HUES48 (cell line): Measurements from ENCODE around the gene SLX9.

Experiments used
- H3K27ac ChIP-seq: one replicate; pipeline ENCODE4 v1.7.0; 2013; ENCODE audit warnings: low read depth, low read length, inconsistent platforms
- H3K27me3 ChIP-seq: 2 replicates; pipeline ENCODE4 v1.6.1; 2013; ENCODE audit warnings: mild to moderate bottlenecking, low read length; ENCODE audit not compliant: control insufficient read depth, insufficient read depth
- H3K36me3 ChIP-seq: 2 replicates; pipeline ENCODE4 v1.6.1; 2013; ENCODE audit warnings: low read length; ENCODE audit not compliant: control insufficient read depth, insufficient read depth
- H3K4me1 ChIP-seq: 2 replicates; pipeline ENCODE4 v1.6.1; 2013; ENCODE audit warnings: mild to moderate bottlenecking, low read length; ENCODE audit not compliant: control insufficient read depth, insufficient read depth
- H3K4me3 ChIP-seq: 2 replicates; pipeline ENCODE4 v1.5.1; 2013; ENCODE audit warnings: mild to moderate bottlenecking, low read depth, low read length
- H3K9ac ChIP-seq: 2 replicates; pipeline ENCODE4 v1.6.1; 2013; ENCODE audit warnings: mild to moderate bottlenecking, low read depth, low read length, moderate library complexity
- H3K9me3 ChIP-seq: 2 replicates; pipeline ENCODE4 v1.6.1; 2013; ENCODE audit warnings: low read length; ENCODE audit not compliant: control insufficient read depth, insufficient read depth

Gene SLX9

GRCh38 chr21:44933199-44933917 is 6.5 kb upstream of the SLX9 start:
- Histone ChIP-seq H3K27ac (no peak overlapping the region), H3K4me3 (no peak overlapping the region), H3K9me3 (no peaks in the 10 kb centered on the region), H3K4me1 (peaks cover 15% of the 10 kb centered on the region), H3K9ac (no peak overlapping the region), H3K36me3 (no peaks in the 10 kb centered on the region), H3K27me3 (peaks cover 57% of the 10 kb centered on the region)

DNA sequence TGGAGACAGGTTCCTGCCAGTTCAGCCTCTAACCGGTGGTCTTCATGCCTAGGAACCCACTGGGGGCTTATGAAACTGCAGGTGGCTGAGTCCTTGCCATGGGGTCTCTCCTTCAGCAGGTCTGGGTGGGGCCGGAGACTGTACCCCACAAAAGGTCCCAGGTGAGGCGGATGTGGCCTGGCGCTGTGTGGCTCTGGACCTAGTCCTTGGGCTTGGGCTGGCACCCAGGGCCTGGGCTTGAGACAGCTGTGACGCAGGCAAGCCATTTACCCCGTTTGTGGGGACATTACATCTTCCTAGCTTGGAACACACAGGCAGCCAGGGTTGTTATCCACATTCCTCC is 5.9 kb upstream of the SLX9 start:
- H3K27me3 ChIP-seq: peaks cover 55% of the 10 kb centered on the region

GRCh38 chr21:44934276-44934675 is 5.6 kb upstream of the SLX9 start:
- Histone ChIP-seq H3K36me3 (0 out of 2 replicates have a peak, but pooled peaks cover 2% of the 10 kb centered on the region), H3K27ac (no peak overlapping the region), H3K27me3 (peaks cover 52% of the 10 kb centered on the region), H3K4me1 (peaks cover 15% of the 10 kb centered on the region), H3K9ac (no peak overlapping the region), H3K9me3 (no peaks in the 10 kb centered on the region), H3K4me3 (no peak overlapping the region)

More for the DNA sequence above, 5.9 kb upstream of the SLX9 start:
- Histone ChIP-seq H3K9ac (no peak overlapping the region), H3K36me3 (0 out of 2 replicates have a peak, but pooled peaks cover 2% of the 10 kb centered on the region), H3K4me1 (peaks cover 15% of the 10 kb centered on the region), H3K4me3 (no peak overlapping the region), H3K27ac (no peak overlapping the region), H3K9me3 (no peaks in the 10 kb centered on the region)

- peaks cover 45% of the 10 kb centered on the region for H3K27me3 ChIP-seq
- 0 out of 2 replicates have a peak, but pooled peaks cover 2% of the 10 kb centered on the region for H3K36me3 ChIP-seq
- no peak overlapping the region for H3K9ac ChIP-seq
- H3K27ac ChIP-seq: no peak overlapping the region
- H3K9me3 ChIP-seq: no peaks in the 10 kb centered on the region
- H3K4me1 ChIP-seq: peaks cover 12% of the 10 kb centered on the region
- no peak overlapping the region for H3K4me3 ChIP-seq
Observed at GRCh38 chr21:44934797-44935532, 4.9 kb upstream of the SLX9 start.

- H3K36me3 ChIP-seq: 0 out of 2 replicates have a peak, but pooled peaks cover 2% of the 10 kb centered on the region
- H3K9me3 ChIP-seq: no peaks in the 10 kb centered on the region
- no peak overlapping the region for H3K4me3 ChIP-seq
- H3K9ac ChIP-seq: no peak overlapping the region
- no peak overlapping the region for H3K27ac ChIP-seq
- peaks cover 8% of the 10 kb centered on the region for H3K4me1 ChIP-seq
- H3K27me3 ChIP-seq: peaks cover 39% of the 10 kb centered on the region
Observed at GRCh38 chr21:44935533-44935927, 4.3 kb upstream of the SLX9 start.

DNA sequence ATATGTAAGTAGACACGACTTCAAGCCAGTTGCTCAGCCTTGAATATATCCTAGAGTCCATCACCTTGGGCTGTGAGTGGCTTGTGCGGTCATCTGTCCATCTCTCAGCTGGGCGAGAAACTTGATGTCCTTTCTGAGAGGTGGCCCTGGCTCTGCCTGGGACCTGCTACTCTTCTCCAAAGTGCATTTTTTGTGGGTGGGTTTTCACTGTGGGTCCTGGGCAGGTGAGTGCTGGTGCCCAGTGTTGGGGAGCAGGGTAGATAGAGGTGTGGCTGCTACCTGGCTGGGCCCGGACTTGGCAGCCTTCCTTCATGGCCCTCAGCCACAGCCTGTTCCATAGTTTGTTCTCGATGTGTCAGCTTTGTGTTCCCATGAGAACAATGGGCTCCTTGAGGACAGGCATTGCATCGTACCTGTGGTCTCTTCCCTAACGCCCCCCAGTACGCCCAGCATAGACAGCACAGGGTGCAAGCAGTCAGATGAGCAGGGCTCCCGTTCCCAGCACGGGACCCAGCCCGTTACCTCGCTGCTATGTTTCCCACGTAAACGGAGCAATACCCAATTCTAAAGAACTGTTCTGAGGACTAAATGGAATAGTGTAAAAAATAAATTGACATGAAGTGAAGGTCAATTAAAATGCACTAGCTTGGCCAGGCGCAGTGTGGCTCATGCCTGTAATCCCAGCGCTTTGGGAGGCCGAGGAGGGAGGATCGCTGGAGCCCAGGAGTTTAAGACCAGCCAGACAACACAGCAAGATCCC is 877 bp upstream of the SLX9 start:
- Histone ChIP-seq H3K4me1 (peaks cover 6% of the 10 kb centered on the region; the same call in 1 of the 2 replicates), H3K27me3 (peaks cover 5% of the 10 kb centered on the region), H3K36me3 (peaks cover 25% of the 10 kb centered on the region), H3K27ac (peak overlapping the region; percentile 53), H3K9ac (peak overlapping the region; percentile 77), H3K4me3 (peak overlapping the region; percentile 91), H3K9me3 (no peaks in the 10 kb centered on the region)

DNA sequence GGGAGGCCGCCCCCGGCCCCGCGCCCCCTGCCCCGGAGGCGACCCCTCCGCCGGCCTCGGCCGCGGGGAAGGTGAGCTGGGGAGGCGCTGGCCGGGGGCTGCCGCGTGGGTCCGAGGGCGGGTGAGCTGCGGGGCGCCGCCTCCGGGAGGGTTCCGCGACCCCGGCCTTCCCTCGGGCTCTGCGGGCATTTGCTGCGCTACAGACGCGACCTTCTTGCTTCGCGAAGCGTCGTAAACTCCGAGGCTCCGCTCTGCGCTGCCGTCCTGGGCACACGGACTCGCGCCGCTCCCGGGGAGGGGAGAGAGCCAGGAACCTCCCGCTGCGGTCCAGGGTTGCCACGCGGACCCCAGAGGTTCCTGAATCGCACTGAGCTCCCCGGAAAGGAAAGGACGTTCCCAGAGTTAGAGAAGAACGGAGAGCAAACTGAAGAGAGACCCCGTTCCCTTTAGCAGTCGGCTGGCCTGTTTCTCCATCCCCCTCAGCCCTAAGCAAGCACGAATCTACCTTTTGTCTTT is 345 bp downstream of the SLX9 start:
- Histone ChIP-seq H3K4me3 (peak overlapping the region; percentile 91), H3K9ac (peak overlapping the region; percentile 87), H3K27ac (peak overlapping the region; percentile 37), H3K36me3 (peaks cover 38% of the 10 kb centered on the region), H3K27me3 (no peaks in the 10 kb centered on the region), H3K4me1 (peaks cover 6% of the 10 kb centered on the region; the same call in 1 of the 2 replicates), H3K9me3 (no peaks in the 10 kb centered on the region)

GRCh38 chr21:44941567-44941966 is 1.7 kb downstream of the SLX9 start:
- Histone ChIP-seq H3K4me3 (peak overlapping the region; percentile 91; the same call in 1 of the 2 replicates), H3K9ac (no peak overlapping the region), H3K9me3 (no peaks in the 10 kb centered on the region), H3K27ac (no peak overlapping the region), H3K36me3 (peaks cover 49% of the 10 kb centered on the region), H3K27me3 (no peaks in the 10 kb centered on the region), H3K4me1 (peaks cover 6% of the 10 kb centered on the region; the same call in 1 of the 2 replicates)

- no peak overlapping the region for H3K4me3 ChIP-seq
- peaks cover 6% of the 10 kb centered on the region; the same call in 1 of the 2 replicates for H3K4me1 ChIP-seq
- H3K9ac ChIP-seq: no peak overlapping the region
- no peaks in the 10 kb centered on the region for H3K9me3 ChIP-seq
- no peaks in the 10 kb centered on the region for H3K27me3 ChIP-seq
- H3K27ac ChIP-seq: no peak overlapping the region
- peaks cover 58% of the 10 kb centered on the region for H3K36me3 ChIP-seq
Observed at GRCh38 chr21:44942566-44942965, 2.7 kb downstream of the SLX9 start.

DNA sequence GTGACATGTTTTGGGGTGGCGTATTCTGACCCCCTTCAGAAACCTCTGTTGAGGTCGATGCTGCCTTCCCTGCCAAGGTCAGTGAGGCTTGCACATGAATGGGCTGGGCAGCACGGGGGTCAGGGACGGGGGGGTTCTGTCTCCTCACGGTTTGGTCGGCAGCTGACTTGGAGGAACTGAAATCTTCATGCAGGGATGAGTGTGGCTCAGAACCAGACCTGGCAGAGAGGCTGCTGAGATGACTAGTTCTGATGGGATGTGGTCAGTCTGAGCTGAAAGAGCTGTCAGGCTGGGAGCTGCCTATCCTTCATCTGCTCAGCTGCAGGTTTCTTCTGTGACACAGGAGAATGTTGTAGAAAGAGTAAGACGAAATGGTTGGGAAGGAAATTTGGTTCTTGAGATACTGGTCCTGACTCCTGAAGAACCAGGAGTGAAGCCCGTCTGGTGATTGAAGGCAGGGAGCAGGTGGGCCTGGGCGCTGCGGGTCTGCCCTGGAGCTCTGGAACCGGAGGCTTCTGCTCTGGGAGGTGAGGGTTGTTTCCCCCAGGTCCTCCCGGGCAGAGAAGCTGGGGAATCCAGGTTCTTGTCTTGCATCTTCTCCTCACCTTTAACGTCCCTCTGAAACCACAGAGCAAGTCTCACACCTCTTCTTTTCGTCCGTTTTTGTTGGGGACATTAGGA is 3.3 kb downstream of the SLX9 start:
- no peak overlapping the region for H3K27ac ChIP-seq
- peaks cover 58% of the 10 kb centered on the region for H3K36me3 ChIP-seq
- H3K9ac ChIP-seq: no peak overlapping the region
- H3K27me3 ChIP-seq: no peaks in the 10 kb centered on the region
- H3K9me3 ChIP-seq: no peaks in the 10 kb centered on the region
- no peak overlapping the region for H3K4me3 ChIP-seq
- H3K4me1 ChIP-seq: peaks cover 6% of the 10 kb centered on the region; the same call in 1 of the 2 replicates
